ENCODE data around the gene TBL1X.

- no peak for TF ChIP-seq POLR2A (IDR thresholded peaks at IDR 0.05; ENCODE audit: low read length)
- TF ChIP-seq GATA1 (IDR thresholded peaks at IDR 0.05; ENCODE audit: low read depth, low read length) = no peak
These were observed 92.7 kb downstream of the TBL1X start for GRCh38 chrX:9557521-9557920.
